Endothelial cell of umbilical vein (primary cell): ENCODE results near the gene KIF2C. TPM values are rescaled to one million over a fixed set of nuclear protein-coding genes. Genes with fewer than 3 reads are reported as not detected.

Experiments used
- BruUV-seq: library from RNA; stranded (reverse); fragments of 400-500 nt; replicated peaks from 2 replicates; lab custom pipeline; 2021; lab: Mats Ljungman, UMichigan
- CTCF ChIA-PET: fragments of 300-600, 350-600 bp; sonication (Branson Sonifier 250); formaldehyde crosslinking; loops from one replicate; lab custom pipeline; 2021; ENCODE audit warnings: antibody characterized with exemption, inconsistent platforms; lab: Charles Lee
- POLR2A ChIA-PET: fragments of 300-600, 350-600 bp; sonication (Branson Sonifier 250); formaldehyde crosslinking; loops from one replicate; lab custom pipeline; 2021; ENCODE audit warnings: antibody characterized with exemption, inconsistent platforms; lab: Charles Lee
- DNase-seq: peaks from one replicate; pipeline ENCODE4 v3.0.0-alpha.2; 2011; ENCODE audit warnings: low read depth, low spot score
- FAIRE-seq: peaks from 2 replicates; lab custom pipeline; 2011; peaks lifted over from hg19 to GRCh38; lab: Jason Lieb, UNC
- H2AFZ ChIP-seq: 2 replicates; pipeline ENCODE4 v1.6.0; 2012; ENCODE audit warnings: low read depth, low read length, control low read depth, inconsistent platforms
- H3K27ac ChIP-seq: 2 replicates; pipeline ENCODE4 v1.5.1; 2011; ENCODE audit warnings: low read depth, mild to moderate bottlenecking, control low read depth, low read length, moderate library complexity; ENCODE audit not compliant: insufficient read depth
- H3K27me3 ChIP-seq, 2 experiments: 2 replicates each; pipeline versions ENCODE4 v1.6.0 to v1.6.1; 2011; ENCODE audit warnings: low read length in 2 of 2, mixed read lengths in 1 of 2; ENCODE audit not compliant: control insufficient read depth in 2 of 2, insufficient read depth in 2 of 2
- H3K36me3 ChIP-seq, 2 experiments: 2 replicates in 1 of 2; 3 replicates in 1 of 2; pipeline ENCODE4 v1.5.1; 2011; ENCODE audit warnings: low read length in 2 of 2, mild to moderate bottlenecking in 1 of 2, moderate library complexity in 1 of 2; ENCODE audit not compliant: control insufficient read depth in 2 of 2, insufficient read depth in 2 of 2; ENCODE audit errors: extremely low read depth in 1 of 2
- H3K4me1 ChIP-seq: 3 replicates; pipeline ENCODE4 v1.5.1; 2011; ENCODE audit warnings: mild to moderate bottlenecking, low read length; ENCODE audit not compliant: control insufficient read depth, insufficient read depth; ENCODE audit errors: extremely low read depth
- H3K4me2 ChIP-seq: 2 replicates; pipeline ENCODE4 v1.6.1; 2011; ENCODE audit warnings: low read length, control low read depth, mixed read lengths; ENCODE audit not compliant: insufficient read depth
- H3K4me3 ChIP-seq, 3 experiments: fragments of 200-600 bp in 1 of 3; sonication (generic), shearing (Covaris generic) in 1 of 3; replicated peaks in 1 of 3; 2 replicates each; pipeline ENCODE4 v1.5.1; 2011 to 2016; ENCODE audit warnings: control low read depth in 3 of 3, low read length in 3 of 3, mild to moderate bottlenecking in 2 of 3, inconsistent platforms in 1 of 3, low read depth in 1 of 3, moderate library complexity in 1 of 3; ENCODE audit not compliant: insufficient read depth in 1 of 3
- H3K79me2 ChIP-seq: 2 replicates; pipeline ENCODE4 v1.6.0; 2012; ENCODE audit warnings: low read length, inconsistent platforms; ENCODE audit not compliant: control insufficient read depth, insufficient read depth
- H3K9ac ChIP-seq: replicated peaks from 2 replicates; pipeline ENCODE3; 2011; ENCODE audit warnings: low read length, control low read depth; ENCODE audit not compliant: insufficient read depth; ENCODE audit errors: extremely low read depth
- H3K9me1 ChIP-seq: replicated peaks from 3 replicates; pipeline ENCODE4 v1.6.0; 2011; ENCODE audit warnings: mild to moderate bottlenecking, low read length; ENCODE audit not compliant: control insufficient read depth, insufficient read depth; ENCODE audit errors: extremely low read depth
- H3K9me3 ChIP-seq: replicated peaks from 2 replicates; pipeline ENCODE4 v1.5.1; 2012; ENCODE audit warnings: low read length, inconsistent platforms; ENCODE audit not compliant: control insufficient read depth, insufficient read depth
- H4K20me1 ChIP-seq: replicated peaks from 2 replicates; pipeline ENCODE3; 2011; ENCODE audit warnings: mild to moderate bottlenecking, low read length; ENCODE audit not compliant: control insufficient read depth, insufficient read depth; ENCODE audit errors: extremely low read depth
- FOS ChIP-seq: IDR thresholded peaks from 2 replicates; pipeline ENCODE4 v1.6.1; 2011; ENCODE audit warnings: mild to moderate bottlenecking, low read length, moderate library complexity, borderline replicate concordance; ENCODE audit not compliant: insufficient read depth
- GATA2 ChIP-seq: IDR thresholded peaks from 2 replicates; pipeline ENCODE4 v1.7.0; 2011; ENCODE audit warnings: low read depth, mild to moderate bottlenecking, moderate library complexity, mixed read lengths, low read length; ENCODE audit not compliant: insufficient read length, insufficient read depth
- JUN ChIP-seq: IDR thresholded peaks from 2 replicates; pipeline ENCODE4 v1.6.1; 2011; ENCODE audit warnings: borderline replicate concordance, low read depth; ENCODE audit not compliant: insufficient read length, insufficient read depth
- MAX ChIP-seq: IDR thresholded peaks from 2 replicates; pipeline ENCODE4 v1.6.1; 2011; ENCODE audit not compliant: insufficient read depth, insufficient read length
- MYC ChIP-seq: IDR thresholded peaks from one replicate; pipeline ENCODE4 v1.6.1; 2011; ENCODE audit warnings: mild to moderate bottlenecking, low read depth, low read length
- POLR2A ChIP-seq: IDR thresholded peaks from 2 replicates; pipeline ENCODE4 v1.6.1; 2012; ENCODE audit warnings: low read depth, mild to moderate bottlenecking, control low read depth, low read length
- POLR2AphosphoS5 ChIP-seq: IDR thresholded peaks from 2 replicates; pipeline ENCODE4 v1.6.1; 2012; ENCODE audit warnings: low read depth, mild to moderate bottlenecking, control low read depth, low read length, moderate library complexity; ENCODE audit not compliant: insufficient read depth
- dilution Hi-C: fragments of 300-500 bp; cut with MboI; formaldehyde crosslinking; loops from one replicate; pipeline ENCODE4 v1.15.0; 2019; ENCODE audit warnings: low sequenced_read_pairs; ENCODE audit not compliant: extremely low pct_ligation_motif_present
- intact Hi-C: fragments of 100-400 bp; cut with micrococcal nuclease; formaldehyde crosslinking; loops from one replicate; pipeline ENCODE4 v1.10.0; 2022
- polyA plus RNA-seq, 4 experiments: library from polyadenylated mRNA; depleted of rRNA in 3 of 4; stranded (reverse) in 3 of 4; unstranded in 1 of 4; fragments of >200 nt; gene quantifications; 2 replicates each; pipeline versions ENCODE4 v1.2.1 to v1.2.3, GENCODE V29; 2011 to 2012; ENCODE audit warnings: missing spikeins in 1 of 4
- total RNA-seq: library from RNA; stranded (reverse); gene quantifications from 2 replicates; pipeline ENCODE4 v1.2.3, GENCODE V29; 2021

KIF2C gene
- total and polyA plus RNA-seq, 2 donors (not counting 3 experiments of a cell fraction or from before 2014, with no cell fraction given), result 27.1 to 53.7 TPM

GRCh38 chr1:44747878-44748277 lies 8.2 kb downstream of the KIF2C start:
- POLR2A ChIA-PET, result no interaction called here
- H3K9ac ChIP-seq, result no peak overlapping the region

GRCh38 chr1:44757420-44757819 lies 17.8 kb downstream of the KIF2C start:
- CTCF ChIA-PET, result no interaction called here
- POLR2A ChIA-PET, result no interaction called here
- H3K9ac ChIP-seq, result no peak overlapping the region
- H3K27ac ChIP-seq, result no peak overlapping the region
- no peak overlapping the region for H3K4me2 ChIP-seq
- no peaks in the 10 kb centered on the region for H4K20me1 ChIP-seq
- no peaks in the 10 kb centered on the region for H3K79me2 ChIP-seq
- H3K9me3 ChIP-seq, result no peaks in the 10 kb centered on the region
- no peak overlapping the region for H2AFZ ChIP-seq
- no peak overlapping the region for H3K4me3 ChIP-seq
- intact Hi-C loops (no loop called here), dilution Hi-C loops (no loop called here)
- no TSS peak for BruUV-seq
- no peaks in the 10 kb centered on the region for H3K27me3 ChIP-seq
- no peaks in the 10 kb centered on the region for H3K9me1 ChIP-seq
- FAIRE-seq, result no peak
- no peak for DNase-seq
- TF ChIP-seq POLR2AphosphoS5, result no peak
- no peak for TF ChIP-seq JUN
- TF ChIP-seq POLR2A, result no peak
- TF ChIP-seq MAX, result no peak
- TF ChIP-seq FOS, result no peak
- no peak for TF ChIP-seq GATA2
- no peak for TF ChIP-seq MYC
- H3K4me1 ChIP-seq, result peaks cover 12% of the 10 kb centered on the region
- H3K36me3 ChIP-seq, result peaks cover 23% of the 10 kb centered on the region in 2 experiments

More at GRCh38 chr1:44747878-44748277, 8.2 kb downstream of the KIF2C start:
- dilution Hi-C loops (no loop called here), intact Hi-C loops (no loop called here)
- Histone ChIP-seq H3K4me3 (no peak overlapping the region), H3K9me3 (no peaks in the 10 kb centered on the region), H3K4me2 (no peak overlapping the region), H3K9me1 (no peaks in the 10 kb centered on the region), H3K27me3 (no peaks in the 10 kb centered on the region), H2AFZ (no peak overlapping the region), H3K36me3 (peaks cover 6 to 13% of the 10 kb centered on the region in 2 experiments), H3K27ac (no peak overlapping the region), H3K79me2 (peaks cover 22% of the 10 kb centered on the region), H3K4me1 (peaks cover under 1% of the 10 kb centered on the region), H4K20me1 (no peaks in the 10 kb centered on the region)
- no TSS peak for BruUV-seq
- no peak for FAIRE-seq
- CTCF ChIA-PET, result interaction anchor here (0.6 to 1.1 kb wide), 4 partner anchors 17 to 71 kb away, joined by 3 read pairs; partner anchors contain the start of gene RNU5D-1
- TF ChIP-seq POLR2AphosphoS5 (no peak), GATA2 (no peak)
- DNase-seq, result no peak
